Activated CD8-positive, alpha-beta memory T cell treated with anti-CD3 and anti-CD28 coated beads, Interleukin-2, amount 10 ng/mL, durations not matched to agents 7 days and 5 days (primary cell): ENCODE measurements around the gene ME3. TPM values are rescaled to one million over a fixed set of nuclear protein-coding genes. Genes with fewer than 3 reads are reported as not detected.
"Not testable (repeated sequence)": the region's sequence is repeated elsewhere in the genome, so short reads cannot be mapped to it uniquely, and the experiment has no call there.

Experiments used
- ATAC-seq: fragments of 150-1000 bp; cut with Tn5 transposase; one replicate; pipeline ENCODE4 v1.10.0; 2021; ENCODE audit warnings: moderate library complexity
- CTCF ChIA-PET: fragments of 350-600 bp; sonication (Branson Sonifier 250); formaldehyde crosslinking; loops from one replicate; lab custom pipeline; 2021; ENCODE audit warnings: antibody characterized with exemption; lab: Charles Lee
- DNase-seq: peaks from one replicate; pipeline ENCODE4 v3.0.0-alpha.2; 2020
- H3K27ac Mint-ChIP-seq: one replicate; pipeline ENCODE4 v1.8.0; 2021; ENCODE audit warnings: mild to moderate bottlenecking, mixed read lengths
- H3K27me3 Mint-ChIP-seq: one replicate; pipeline ENCODE4 v1.8.0; 2021; ENCODE audit warnings: mixed read lengths
- H3K36me3 Mint-ChIP-seq: one replicate; pipeline ENCODE4 v1.8.0; 2021; ENCODE audit warnings: mild to moderate bottlenecking, mixed read lengths
- H3K4me1 Mint-ChIP-seq: one replicate; pipeline ENCODE4 v1.8.0; 2021; ENCODE audit warnings: mixed read lengths
- H3K4me3 Mint-ChIP-seq: one replicate; pipeline ENCODE4 v1.8.0; 2021; ENCODE audit warnings: mild to moderate bottlenecking, moderate library complexity, mixed read lengths
- H3K9me3 Mint-ChIP-seq: one replicate; pipeline ENCODE4 v1.8.0; 2022; ENCODE audit warnings: low read depth, mixed read lengths
- total RNA-seq, 2 experiments: library from RNA; stranded (reverse); gene quantifications; one replicate each; pipeline ENCODE4 v1.2.3, GENCODE V29; 2021

Gene ME3
- total RNA-seq, 2 experiments from 2014 or later: 0.79 to 1.3 TPM

DNA sequence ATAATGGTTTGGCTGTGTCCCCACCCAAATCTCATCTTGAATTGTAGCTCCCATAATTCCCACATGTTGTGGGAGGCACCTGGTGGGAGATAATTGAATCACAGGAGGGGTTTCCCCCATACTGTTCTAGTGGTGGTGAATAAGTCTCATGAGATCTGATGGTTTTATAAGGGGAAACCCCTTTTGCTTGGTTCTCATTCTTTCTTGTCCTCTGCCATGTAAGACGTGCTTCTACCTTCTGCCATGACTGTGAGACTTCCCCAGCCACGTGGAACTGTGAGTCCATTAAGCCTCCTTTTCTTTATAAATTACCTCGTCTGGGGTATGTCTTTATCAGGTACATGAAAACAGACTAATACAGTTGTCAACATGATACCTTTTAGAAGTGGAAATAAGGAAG lies 53.0 kb downstream of the ME3 start:
- H3K36me3 Mint-ChIP-seq, ATAC-seq, H3K9me3 Mint-ChIP-seq, H3K4me1 Mint-ChIP-seq, DNase-seq, H3K27ac Mint-ChIP-seq, H3K4me3 Mint-ChIP-seq: not testable (repeated sequence)
- H3K27me3 Mint-ChIP-seq: peaks cover 37% of the 10 kb centered on the region
- CTCF ChIA-PET: interaction anchor here (2.9 kb wide), 1 partner anchor 11 kb away, joined by 13 read pairs; no protein-coding TSS in a partner anchor

DNA sequence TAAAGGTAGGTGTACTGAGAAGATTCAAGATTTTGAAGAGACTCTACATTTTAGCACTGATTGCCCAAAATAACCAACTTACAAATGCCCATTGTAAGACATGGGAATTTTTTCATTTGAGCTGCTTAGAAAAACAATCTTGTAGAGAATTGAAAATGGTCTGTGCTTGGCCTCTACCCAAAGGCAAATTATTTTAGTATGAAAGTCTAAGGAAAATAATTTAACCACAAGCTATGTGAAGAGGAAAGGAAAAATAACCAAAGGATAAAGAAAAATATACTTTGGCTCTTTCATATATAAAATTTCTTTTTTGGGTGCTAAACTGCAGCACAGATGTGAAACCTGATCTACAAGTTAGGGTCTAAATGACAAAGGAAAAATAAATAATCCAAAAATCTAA lies 54.9 kb downstream of the ME3 start:
- ATAC-seq (no peak), DNase-seq (no peak)
- Mint-ChIP-seq H3K36me3 (peaks cover 1% of the 10 kb centered on the region), H3K27ac (no peak overlapping the region), H3K27me3 (peaks cover 34% of the 10 kb centered on the region), H3K4me1 (no peaks in the 10 kb centered on the region), H3K9me3 (peaks cover 4% of the 10 kb centered on the region), H3K4me3 (no peak overlapping the region)
- CTCF ChIA-PET: interaction anchor here (2.9 kb wide), 1 partner anchor 9 kb away, joined by 13 read pairs; no protein-coding TSS in a partner anchor

DNA sequence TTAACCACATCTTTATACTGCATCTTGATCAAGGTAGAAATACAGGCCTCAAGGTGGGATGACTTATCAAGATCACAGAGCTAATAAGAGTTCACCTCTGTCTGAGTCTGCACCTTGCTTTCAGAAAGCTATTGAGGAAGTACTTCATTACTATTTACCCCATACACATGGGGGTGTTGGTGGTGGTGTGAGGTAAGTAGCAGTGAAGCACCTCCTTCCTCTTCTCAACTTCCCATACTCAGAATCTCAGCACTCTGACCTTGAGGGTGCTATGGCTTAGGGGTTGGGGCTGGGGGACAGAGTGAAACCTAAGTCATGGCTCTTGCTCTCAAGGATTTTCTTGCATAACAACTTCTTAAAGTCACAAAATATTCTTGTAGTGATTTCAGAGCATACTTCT lies 56.9 kb downstream of the ME3 start:
- peaks cover 4% of the 10 kb centered on the region for H3K9me3 Mint-ChIP-seq
- ATAC-seq (no peak), DNase-seq (no peak)
- H3K4me3 Mint-ChIP-seq: no peak overlapping the region
- H3K27me3 Mint-ChIP-seq: peaks cover 33% of the 10 kb centered on the region
- no peak overlapping the region for H3K27ac Mint-ChIP-seq
- CTCF ChIA-PET: no interaction called here
- no peaks in the 10 kb centered on the region for H3K4me1 Mint-ChIP-seq
- peaks cover 1% of the 10 kb centered on the region for H3K36me3 Mint-ChIP-seq

DNA sequence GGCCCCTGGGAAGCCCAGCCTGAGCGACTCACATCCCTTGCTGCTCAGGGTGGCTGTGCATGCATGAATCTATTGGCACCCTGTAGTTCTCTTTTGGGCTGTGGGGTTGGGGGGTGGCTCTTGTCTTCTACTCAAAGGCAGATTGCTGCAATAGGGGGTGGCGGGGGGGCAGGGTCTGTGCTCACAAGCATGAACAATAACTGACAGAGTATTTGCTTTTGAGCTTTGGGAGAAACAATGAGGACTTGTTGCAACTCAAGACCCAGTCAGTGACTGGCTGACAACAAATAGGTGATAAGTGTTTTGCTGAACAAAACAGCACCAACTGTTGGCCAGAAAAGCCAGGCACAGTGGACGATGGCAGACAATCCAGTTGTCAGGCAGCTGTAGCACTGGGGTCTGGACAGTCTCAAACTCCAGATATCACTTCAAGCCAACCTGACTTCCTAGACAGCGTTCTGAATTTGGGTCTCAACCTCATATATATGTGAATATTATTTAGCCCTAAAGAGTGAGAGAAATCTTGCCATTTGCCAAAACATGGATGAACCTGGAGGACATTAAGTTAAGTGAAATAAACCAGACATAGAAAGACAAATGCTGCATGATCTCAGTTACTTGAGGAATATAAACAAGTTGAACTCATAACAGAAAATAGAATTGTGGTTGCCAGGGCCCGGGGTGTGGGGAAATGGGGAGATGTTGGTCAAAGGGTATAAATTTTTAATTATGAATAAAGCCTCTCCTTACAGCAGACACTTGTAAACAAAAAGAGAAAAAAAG lies 61.7 kb downstream of the ME3 start:
- Mint-ChIP-seq H3K9me3 (no peaks in the 10 kb centered on the region), H3K4me1 (no peaks in the 10 kb centered on the region)
- no peak for ATAC-seq

GRCh38 chr11:86608251-86608799 lies 64.1 kb downstream of the ME3 start:
- no peak overlapping the region for H3K27ac Mint-ChIP-seq
- DNase-seq (peak; percentile 63), ATAC-seq (peak; percentile 83)
- no peaks in the 10 kb centered on the region for H3K36me3 Mint-ChIP-seq
- CTCF ChIA-PET: interaction anchor here (0.7 to 2.6 kb wide), 36 partner anchors 10 to 753 kb away, joined by 3 to 35 read pairs (median 4); partner anchors contain the start of gene CCDC83
- no peaks in the 10 kb centered on the region for H3K9me3 Mint-ChIP-seq
- H3K27me3 Mint-ChIP-seq: peaks cover 28% of the 10 kb centered on the region
- H3K4me1 Mint-ChIP-seq: no peaks in the 10 kb centered on the region
- no peak overlapping the region for H3K4me3 Mint-ChIP-seq

More for the DNA sequence above, 61.7 kb downstream of the ME3 start:
- Mint-ChIP-seq H3K4me3 (no peak overlapping the region), H3K36me3 (no peaks in the 10 kb centered on the region), H3K27me3 (peaks cover 32% of the 10 kb centered on the region), H3K27ac (no peak overlapping the region)
- DNase-seq: no peak
- CTCF ChIA-PET: no interaction called here

DNA sequence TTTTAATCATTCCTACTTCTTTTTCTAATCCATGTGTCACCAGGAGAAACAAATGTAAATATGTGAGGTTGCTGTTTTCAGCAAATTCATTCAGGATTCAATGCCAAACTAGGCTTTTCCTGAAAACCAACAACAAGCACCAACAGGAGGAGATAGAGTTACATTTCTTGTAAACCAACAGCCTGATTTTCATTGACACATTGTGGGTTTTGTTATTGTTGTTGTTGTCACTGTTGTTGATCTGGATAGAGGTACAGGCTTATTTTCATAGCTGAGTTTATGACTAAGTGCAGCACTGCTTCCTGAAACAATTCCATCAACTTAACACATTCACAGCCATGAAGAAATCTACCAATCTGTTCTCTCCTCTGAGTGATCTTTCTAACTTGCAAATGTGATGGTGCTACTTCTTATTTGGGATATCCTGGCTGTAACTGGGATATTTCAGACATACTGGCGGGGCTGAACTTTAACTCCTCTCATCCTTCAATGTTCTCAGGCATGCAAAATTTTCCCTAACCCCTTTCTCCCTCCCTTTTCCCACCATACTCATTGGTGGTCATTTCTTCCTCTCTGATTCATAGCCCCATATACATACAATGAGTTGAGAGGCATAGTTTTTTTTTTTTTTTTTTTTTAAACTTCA lies 65.5 kb downstream of the ME3 start:
- H3K9me3 Mint-ChIP-seq: no peaks in the 10 kb centered on the region
- H3K27me3 Mint-ChIP-seq: peaks cover 20% of the 10 kb centered on the region
- ATAC-seq: no peak
- H3K4me1 Mint-ChIP-seq: no peaks in the 10 kb centered on the region
- no peak overlapping the region for H3K27ac Mint-ChIP-seq
- CTCF ChIA-PET: interaction anchor here (0.8 to 2.6 kb wide), 3 partner anchors 146 to 153 kb away, joined by 3 to 24 read pairs (median 9); no protein-coding TSS in a partner anchor
- DNase-seq: no peak
- H3K36me3 Mint-ChIP-seq: no peaks in the 10 kb centered on the region
- no peak overlapping the region for H3K4me3 Mint-ChIP-seq

DNA sequence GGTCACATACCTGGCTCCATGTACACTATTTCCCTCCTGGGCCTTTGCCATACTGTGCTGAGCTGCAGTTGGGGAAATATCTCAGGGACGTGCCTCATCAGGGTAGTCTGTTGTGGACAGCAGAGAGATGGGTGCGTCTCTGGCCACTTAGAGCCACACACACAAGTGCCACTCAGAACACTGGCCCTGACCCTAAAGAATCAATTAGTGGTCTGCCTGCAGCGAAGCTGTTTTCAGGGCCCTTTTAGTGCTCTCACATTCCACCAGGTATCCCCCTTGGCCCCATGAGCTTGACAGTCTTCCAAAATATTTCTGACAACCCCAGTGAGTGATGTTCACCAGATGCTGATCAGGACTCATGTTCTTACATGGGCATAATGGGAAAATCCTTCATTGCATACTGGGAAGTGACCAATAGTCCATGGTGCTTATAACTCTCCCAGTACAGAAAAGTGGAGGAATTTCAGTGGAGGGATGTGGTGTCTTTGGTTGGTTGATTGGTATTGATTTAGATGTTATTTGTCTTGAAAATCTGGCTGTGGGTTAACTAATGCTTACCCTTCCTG lies 66.1 kb downstream of the ME3 start:
- Mint-ChIP-seq H3K4me3 (no peak overlapping the region), H3K27me3 (peaks cover 20% of the 10 kb centered on the region), H3K9me3 (no peaks in the 10 kb centered on the region), H3K4me1 (no peaks in the 10 kb centered on the region), H3K36me3 (no peaks in the 10 kb centered on the region), H3K27ac (no peak overlapping the region)
- DNase-seq (no peak), ATAC-seq (no peak)
- CTCF ChIA-PET: interaction anchor here (0.8 kb wide), 1 partner anchor 152 kb away, joined by 3 read pairs; no protein-coding TSS in a partner anchor

DNA sequence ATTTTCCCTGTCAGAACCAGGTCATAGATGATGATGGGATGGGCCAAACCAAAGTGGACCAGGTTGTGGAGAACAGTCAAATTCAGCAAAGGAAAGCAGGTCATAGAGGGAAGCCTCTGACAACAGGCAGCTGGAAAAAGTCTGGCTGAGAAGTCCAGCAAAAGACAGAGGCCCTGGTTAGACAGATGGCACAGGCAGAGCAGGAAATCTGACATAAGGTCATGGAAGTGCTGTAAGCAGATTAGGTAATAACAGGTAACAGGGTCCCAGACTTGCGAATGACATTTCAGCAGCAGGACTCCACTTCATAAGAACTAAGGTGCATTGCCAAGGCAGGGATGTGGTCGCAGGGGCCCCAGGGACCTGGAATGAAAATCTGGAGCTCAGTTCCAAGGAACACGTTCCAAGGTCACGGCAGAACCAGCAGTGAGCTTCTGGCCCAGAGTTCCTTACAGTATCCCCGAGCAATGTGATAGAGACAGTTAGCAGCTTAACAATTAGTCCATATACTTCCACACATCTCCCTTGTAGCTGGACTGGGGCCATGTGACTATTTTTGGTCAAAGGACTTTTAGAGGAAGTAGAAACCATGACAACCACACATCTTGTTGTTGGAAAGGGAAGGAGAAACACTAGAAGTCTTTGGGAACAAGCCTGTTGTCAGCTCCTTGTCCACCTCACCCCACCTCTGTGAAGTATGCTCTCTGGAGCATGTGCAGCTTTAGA lies 75.4 kb downstream of the ME3 start:
- CTCF ChIA-PET: interaction anchor here (1.0 to 5.0 kb wide), 3 partner anchors 8 to 12 kb away, joined by 3 to 35 read pairs (median 10); no protein-coding TSS in a partner anchor
- no peak for ATAC-seq
- Mint-ChIP-seq H3K9me3 (no peaks in the 10 kb centered on the region), H3K27me3 (peaks cover 6% of the 10 kb centered on the region), H3K36me3 (no peaks in the 10 kb centered on the region), H3K4me1 (peaks cover 20% of the 10 kb centered on the region), H3K4me3 (no peak overlapping the region), H3K27ac (no peak overlapping the region)
- no peak for DNase-seq

- DNase-seq: no peak
- H3K27ac Mint-ChIP-seq: no peak overlapping the region
- no peak for ATAC-seq
Measured at GRCh38 chr11:86595955-86596354, 76.5 kb downstream of the ME3 start.

GRCh38 chr11:86595451-86595850 lies 77.0 kb downstream of the ME3 start:
- DNase-seq: no peak
- peaks cover 13% of the 10 kb centered on the region for H3K27me3 Mint-ChIP-seq
- no peak for ATAC-seq
- peaks cover 24% of the 10 kb centered on the region for H3K4me1 Mint-ChIP-seq
- no peak overlapping the region for H3K27ac Mint-ChIP-seq
- no peak overlapping the region for H3K4me3 Mint-ChIP-seq
- CTCF ChIA-PET: interaction anchor here (1.1 to 5.0 kb wide), 2 partner anchors 9 to 13 kb away, joined by 3 to 35 read pairs; no protein-coding TSS in a partner anchor
- peaks cover 4% of the 10 kb centered on the region for H3K36me3 Mint-ChIP-seq
- no peaks in the 10 kb centered on the region for H3K9me3 Mint-ChIP-seq

More at GRCh38 chr11:86595955-86596354, 76.5 kb downstream of the ME3 start:
- CTCF ChIA-PET: interaction anchor here (1.1 to 5.0 kb wide), 2 partner anchors 9 to 13 kb away, joined by 3 to 35 read pairs; no protein-coding TSS in a partner anchor
- H3K4me1 Mint-ChIP-seq: peaks cover 24% of the 10 kb centered on the region
- no peaks in the 10 kb centered on the region for H3K9me3 Mint-ChIP-seq
- peaks cover 8% of the 10 kb centered on the region for H3K27me3 Mint-ChIP-seq
- peaks cover 4% of the 10 kb centered on the region for H3K36me3 Mint-ChIP-seq
- no peak overlapping the region for H3K4me3 Mint-ChIP-seq

- H3K27me3 Mint-ChIP-seq: peaks cover 13% of the 10 kb centered on the region
- no peak overlapping the region for H3K27ac Mint-ChIP-seq
- peaks cover 4% of the 10 kb centered on the region for H3K36me3 Mint-ChIP-seq
- no peaks in the 10 kb centered on the region for H3K9me3 Mint-ChIP-seq
- DNase-seq (no peak), ATAC-seq (no peak)
- peaks cover 24% of the 10 kb centered on the region for H3K4me1 Mint-ChIP-seq
- CTCF ChIA-PET: interaction anchor here (5.0 kb wide), 1 partner anchor 14 kb away, joined by 35 read pairs; no protein-coding TSS in a partner anchor
- no peak overlapping the region for H3K4me3 Mint-ChIP-seq
Measured at GRCh38 chr11:86594746-86595145, 77.7 kb downstream of the ME3 start.

DNA sequence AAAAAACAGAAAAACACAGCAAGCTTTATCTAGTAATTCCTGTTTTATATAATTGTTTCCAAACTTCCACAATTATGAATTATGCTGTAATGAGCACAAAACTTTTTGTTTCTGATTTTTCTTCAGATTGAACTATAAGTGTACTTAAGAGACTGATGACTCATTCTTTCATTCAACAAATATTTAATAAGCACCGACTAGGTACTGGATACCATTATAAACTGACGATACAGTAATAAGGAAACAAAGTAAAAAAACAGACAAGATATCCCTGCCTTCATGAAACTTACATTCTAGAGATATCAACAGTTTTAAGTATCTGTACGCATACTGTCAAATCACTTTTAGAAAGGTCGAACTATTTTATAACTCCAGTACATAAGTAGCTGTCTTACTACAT lies 78.6 kb downstream of the ME3 start:
- Mint-ChIP-seq H3K27me3 (peaks cover 7% of the 10 kb centered on the region), H3K27ac (no peak overlapping the region), H3K9me3 (no peaks in the 10 kb centered on the region), H3K36me3 (peaks cover 4% of the 10 kb centered on the region), H3K4me3 (no peak overlapping the region), H3K4me1 (peaks cover 24% of the 10 kb centered on the region)
- DNase-seq (no peak), ATAC-seq (no peak)
- CTCF ChIA-PET: interaction anchor here (5.0 kb wide), 1 partner anchor 15 kb away, joined by 35 read pairs; no protein-coding TSS in a partner anchor
